SK-N-MC (cell line): ENCODE data around the gene RNF5.

ENCODE experiments used
- EZH2 ChIP-seq: fragments of 200-600 bp; sonication (generic); IDR thresholded peaks from one replicate; pipeline ENCODE4 v1.6.1; 2017; ENCODE audit warnings: antibody characterized with exemption
- FOXP2 ChIP-seq: optimal IDR thresholded peaks from 2 replicates; pipeline ENCODE3; 2011; ENCODE audit warnings: mild to moderate bottlenecking, moderate library complexity; ENCODE audit not compliant: insufficient read depth; ENCODE audit errors: extremely low read length, control extremely low read depth
- POLR2AphosphoS5 ChIP-seq: IDR thresholded peaks from 2 replicates; pipeline ENCODE4 v1.6.1; 2012; ENCODE audit warnings: mild to moderate bottlenecking, low read depth, low read length, borderline replicate concordance

GRCh38 chr6:32164295-32164694 lies 13.9 kb upstream of the RNF5 start, which contains the start of gene EGFL8:
- TF ChIP-seq FOXP2 (no peak), POLR2AphosphoS5 (no peak), EZH2 (no peak)
